Aorta (tissue), 5 donors: ENCODE measurements around the gene PROB1. TPM values are rescaled to one million over a fixed set of nuclear protein-coding genes. Genes with fewer than 3 reads are reported as not detected.
A peak's percentile ranks its signal among the peaks of the same experiment; 100 is the strongest.

Experiments used
- ATAC-seq: fragments of 200-7000 bp; cut with Tn5 transposase; one replicate; pipeline ENCODE4 v1.9.1; 2022; ENCODE audit warnings: moderate library complexity; ENCODE audit not compliant: low FRiP score
- DNase-seq, 2 donors: peaks; one replicate each; pipeline ENCODE4 v3.0.0-alpha.2; 2020
- H3K27ac ChIP-seq, 2 donors: one replicate each; pipeline ENCODE4 v1.5.1; 2013; ENCODE audit warnings: low read length in 2 of 2, mild to moderate bottlenecking in 2 of 2, moderate library complexity in 2 of 2, control low read depth in 1 of 2, inconsistent platforms in 1 of 2, low read depth in 1 of 2
- H3K27me3 ChIP-seq, 2 donors: one replicate each; pipeline ENCODE4 v1.6.1; 2013; ENCODE audit warnings: control low read depth in 1 of 2, low read length in 1 of 2, mild to moderate bottlenecking in 1 of 2, moderate library complexity in 1 of 2; ENCODE audit not compliant: insufficient read depth in 2 of 2, control insufficient read depth in 1 of 2
- H3K36me3 ChIP-seq, 2 donors: one replicate each; pipeline ENCODE4 v1.6.1; 2013; ENCODE audit warnings: control low read depth in 1 of 2, low read length in 1 of 2, mild to moderate bottlenecking in 1 of 2; ENCODE audit not compliant: insufficient read depth in 2 of 2, control insufficient read depth in 1 of 2
- H3K4me1 ChIP-seq, 2 donors: one replicate each; pipeline ENCODE4 v1.6.1; 2013; ENCODE audit warnings: low read length in 2 of 2, control low read depth in 1 of 2, mild to moderate bottlenecking in 1 of 2, moderate library complexity in 1 of 2; ENCODE audit not compliant: insufficient read depth in 2 of 2, control insufficient read depth in 1 of 2
- H3K4me3 ChIP-seq, 2 donors: one replicate each; pipeline ENCODE4 v1.5.1; 2013; ENCODE audit warnings: low read length in 2 of 2, control low read depth in 1 of 2, mild to moderate bottlenecking in 1 of 2
- H3K9me3 ChIP-seq: one replicate; pipeline ENCODE4 v1.6.1; 2013; ENCODE audit warnings: mild to moderate bottlenecking, low read length; ENCODE audit not compliant: control insufficient read depth
- WGBS, 2 donors: extraction: QIAGEN DNeasy Blood & Tissue Kit; methylation state at CpG; one replicate each; pipeline ENCODE4 v1.1.7; 2013; 5-methylcytosine and 5-hydroxymethylcytosine counted together
- intact Hi-C, 2 donors: fragments of 100-400 bp; cut with DNase I; formaldehyde crosslinking; loops; one replicate each; pipeline versions ENCODE4 v1.14.2 to v1.15.0; 2022
- polyA plus RNA-seq, 2 donors: library from polyadenylated mRNA; stranded (reverse); fragments of 200-250 nt; gene quantifications; one replicate each; pipeline ENCODE4 v1.2.3, GENCODE V29; 2013
- total RNA-seq, 2 donors: library from RNA; stranded (reverse); fragmentation: NEBNext Ultra II Directional; extraction: Animal tissue kit (Norgen Biotek cat#: 25700); gene quantifications; one replicate each; pipeline ENCODE4 v1.2.1, GENCODE V29; 2021
- donor health status: healthy with polysubstance abuse.
- donor health status: Bipolar disorder and iron deficiency.
- donor health status: DM: no; HTN: no; CAD: no.
- donor health status: DM: no; HTN: no; CAD: no.
- donor health status: DM: yes; HTN: yes; CAD: no.

PROB1 gene
- total and polyA plus RNA-seq, 4 donors: 0.13 to 3.0 (median 1.1) TPM

DNA sequence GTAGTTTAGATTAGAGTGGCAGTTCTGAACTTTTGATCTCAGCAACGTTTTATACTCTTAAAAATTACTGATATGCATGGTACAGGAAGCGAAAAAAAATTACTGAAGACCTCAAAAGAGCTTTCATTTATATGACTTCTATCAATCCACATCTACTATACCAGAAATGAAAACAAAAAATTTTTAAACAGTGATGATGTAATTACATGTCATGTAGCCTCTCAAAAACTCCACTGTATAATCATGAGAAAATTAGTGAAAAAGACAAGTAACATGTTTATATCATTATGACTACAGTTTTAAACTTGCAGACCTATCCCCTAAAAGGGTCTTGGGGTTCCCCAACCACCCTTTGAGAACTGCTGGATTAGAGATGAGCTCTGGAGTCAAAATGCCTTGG, 35.1 kb upstream of the PROB1 start:
- DNase-seq (no peak), ATAC-seq (no peak)
- intact Hi-C loops: no loop called here
- Histone ChIP-seq H3K27me3 (no peaks in the 10 kb centered on the region), H3K4me1 (no peaks in the 10 kb centered on the region), H3K4me3 (no peak overlapping the region), H3K9me3 (no peaks in the 10 kb centered on the region), H3K36me3 (peaks cover 0 to 2% of the 10 kb centered on the region in 2 donors), H3K27ac (no peak overlapping the region)
- 81 to 82% methylated on average over 2 of the region's 2 CpGs for WGBS, 2 donors

DNA sequence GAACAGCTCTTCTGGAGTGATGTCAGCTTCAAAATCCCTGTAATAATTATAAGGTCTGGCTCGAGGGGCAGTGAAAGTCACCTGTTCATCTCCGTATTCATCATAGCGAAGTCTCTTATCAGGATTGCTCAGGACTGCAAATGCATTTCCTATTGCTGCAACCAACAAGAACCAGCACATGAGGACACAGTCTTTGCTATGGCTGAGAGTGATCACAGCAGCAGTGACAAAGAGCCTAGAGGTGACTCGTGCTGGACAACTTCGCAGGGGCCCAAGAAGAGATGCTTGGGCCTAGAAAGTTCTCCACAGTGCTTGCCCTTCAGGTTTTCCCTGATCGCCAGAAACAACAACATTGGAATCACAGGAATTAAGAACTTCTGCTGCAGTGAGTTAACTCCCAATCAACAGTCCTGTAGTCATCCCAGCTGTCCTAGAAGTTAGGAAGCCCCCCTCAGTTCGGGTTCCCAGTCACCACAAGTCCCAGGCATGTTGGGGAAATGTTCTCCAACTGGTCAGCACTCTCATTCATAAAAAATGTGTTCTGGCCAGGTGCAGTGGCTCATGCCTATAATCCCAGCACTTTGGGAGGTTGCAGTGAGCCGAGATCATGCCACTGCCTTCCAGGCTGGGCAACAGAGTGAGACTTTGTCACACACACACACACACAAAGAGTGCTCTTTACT, 31.4 kb upstream of the PROB1 start:
- intact Hi-C loops: no loop called here
- H3K9me3 ChIP-seq: no peaks in the 10 kb centered on the region
- peak overlapping the region in 1 of 2 donors; percentile 42 for H3K27ac ChIP-seq
- no peak for DNase-seq
- WGBS, 2 donors: 56 to 58% methylated on average over 8 of the region's 8 CpGs
- H3K27me3 ChIP-seq: no peaks in the 10 kb centered on the region
- ATAC-seq: no peak
- no peak overlapping the region for H3K4me3 ChIP-seq
- H3K4me1 ChIP-seq: no peaks in the 10 kb centered on the region
- H3K36me3 ChIP-seq: peaks cover 4% of the 10 kb centered on the region in 2 donors

DNA sequence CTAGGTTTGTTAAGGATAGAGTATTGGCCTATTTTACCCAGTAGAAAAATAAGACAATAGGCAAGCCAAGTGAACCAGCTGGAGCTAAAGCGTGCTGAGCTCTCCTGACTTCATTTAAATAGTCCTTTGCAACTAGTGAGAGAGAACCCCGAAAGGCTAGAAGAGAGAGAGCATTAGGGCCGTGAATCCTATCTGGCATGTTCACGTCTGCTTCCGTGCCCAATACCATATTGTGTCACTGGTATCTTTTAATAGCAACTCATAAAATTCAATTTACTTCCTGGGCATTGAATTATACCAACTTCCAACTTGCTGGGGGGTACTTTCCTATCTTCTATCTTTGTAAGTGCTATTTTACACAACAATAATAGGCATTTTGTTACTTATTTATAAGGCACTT, 30.6 kb upstream of the PROB1 start:
- Histone ChIP-seq H3K36me3 (peaks cover 4% of the 10 kb centered on the region in 2 donors), H3K4me1 (no peaks in the 10 kb centered on the region), H3K27me3 (no peaks in the 10 kb centered on the region), H3K4me3 (no peak overlapping the region), H3K27ac (no peak overlapping the region), H3K9me3 (no peaks in the 10 kb centered on the region)
- no peak for DNase-seq
- whole genome bisulfite sequencing, 2 donors: 89 to 90% methylated on average over 5 of the region's 5 CpGs
- intact Hi-C loops: no loop called here
- no peak for ATAC-seq

DNA sequence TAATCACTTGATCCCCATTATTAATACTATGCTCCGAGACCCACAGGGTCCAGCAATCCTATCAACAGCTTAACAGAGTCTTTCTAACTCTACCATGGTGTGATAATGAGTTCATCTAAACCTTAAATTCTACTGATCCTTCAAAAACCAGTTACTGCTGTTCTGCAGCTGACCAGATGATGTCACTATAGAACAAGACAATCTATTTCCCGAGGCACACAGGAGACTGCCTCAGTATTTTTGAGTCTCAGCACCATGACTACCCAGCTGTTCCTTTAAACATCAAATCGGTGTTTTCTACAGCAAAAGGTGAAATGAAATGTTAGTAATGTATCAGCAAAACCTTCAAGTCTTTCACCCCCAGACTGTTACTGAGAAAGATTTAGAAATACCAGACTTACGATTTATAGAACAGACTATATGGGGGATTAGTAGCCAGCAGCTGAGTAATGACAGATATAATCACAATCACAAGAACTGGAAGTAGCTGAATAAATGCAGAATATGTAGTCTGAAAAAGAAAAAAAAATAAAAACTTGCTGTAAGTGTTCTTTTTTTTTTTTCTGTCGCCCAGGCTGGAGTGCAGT, 27.5 kb upstream of the PROB1 start:
- H3K27me3 ChIP-seq: no peaks in the 10 kb centered on the region
- H3K4me1 ChIP-seq: no peaks in the 10 kb centered on the region
- DNase-seq: no peak
- no peaks in the 10 kb centered on the region for H3K9me3 ChIP-seq
- peak; percentile 75 for ATAC-seq
- no peak overlapping the region for H3K4me3 ChIP-seq
- 43 to 45% methylated on average over 5 of the region's 5 CpGs for WGBS, 2 donors
- H3K36me3 ChIP-seq: peaks cover 4 to 6% of the 10 kb centered on the region in 2 donors
- no peak overlapping the region for H3K27ac ChIP-seq
- intact Hi-C loops: loop anchor here (1.0 to 2.0 kb wide), 2 partner anchors 90 to 91 kb away; no protein-coding TSS in a partner anchor

DNA sequence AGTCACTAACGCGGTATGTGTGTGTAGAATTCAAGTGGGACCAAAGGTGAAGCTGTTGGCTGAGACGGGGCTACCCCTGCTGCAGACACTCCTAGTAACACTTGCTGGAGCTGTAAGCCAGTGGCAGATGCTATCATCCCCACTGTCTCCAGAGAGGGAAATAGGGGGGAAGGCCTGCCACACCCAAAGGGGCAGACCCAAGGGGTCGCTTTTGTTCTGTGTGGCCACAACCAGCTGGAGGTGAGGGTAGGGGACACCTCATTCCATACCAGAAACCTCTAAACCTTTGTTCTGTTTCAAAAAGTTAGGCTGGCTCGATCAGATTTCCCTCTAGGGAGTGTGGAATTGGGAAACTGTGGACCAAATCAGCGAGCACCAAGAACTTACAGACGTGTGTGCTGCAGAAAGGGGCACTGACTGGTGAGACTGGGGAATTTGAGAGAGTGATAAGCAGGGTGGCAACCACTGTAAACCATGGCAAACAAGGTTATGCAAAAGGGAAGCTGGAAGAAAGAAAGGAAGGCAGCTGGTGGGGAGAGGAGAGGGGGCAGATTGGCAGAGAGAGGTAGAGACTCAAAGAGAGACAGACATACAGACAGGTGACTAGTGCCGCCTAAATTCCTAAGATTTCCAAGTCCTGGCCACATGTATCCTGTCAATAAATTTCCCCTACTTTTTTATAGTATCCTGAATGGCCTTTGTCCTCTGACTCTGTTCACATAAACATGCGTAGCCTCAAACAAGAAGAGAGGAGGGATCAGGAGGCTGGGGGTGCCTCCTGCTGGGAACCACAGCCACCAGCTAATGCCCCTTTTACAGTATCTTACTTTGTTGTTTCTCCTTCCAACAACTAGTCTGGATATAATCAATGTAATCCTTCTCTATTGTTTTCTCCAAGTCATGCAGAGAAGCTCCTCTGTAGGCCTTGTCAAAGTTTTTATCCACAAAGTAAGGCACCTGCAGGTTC, 24.6 kb upstream of the PROB1 start:
- Histone ChIP-seq H3K9me3 (no peaks in the 10 kb centered on the region), H3K27ac (no peak overlapping the region), H3K4me1 (no peaks in the 10 kb centered on the region), H3K4me3 (no peak overlapping the region), H3K36me3 (peaks cover 4% of the 10 kb centered on the region in 2 donors), H3K27me3 (no peaks in the 10 kb centered on the region)
- ATAC-seq (no peak), DNase-seq (no peak)
- 85 to 86% methylated on average over 9 of the region's 9 CpGs for WGBS, 2 donors
- intact Hi-C loops: loop anchor here in 1 of 2 donors (5.0 kb wide), 1 partner anchor 143 kb away; the partner anchor contains the start of gene UBE2D2

DNA sequence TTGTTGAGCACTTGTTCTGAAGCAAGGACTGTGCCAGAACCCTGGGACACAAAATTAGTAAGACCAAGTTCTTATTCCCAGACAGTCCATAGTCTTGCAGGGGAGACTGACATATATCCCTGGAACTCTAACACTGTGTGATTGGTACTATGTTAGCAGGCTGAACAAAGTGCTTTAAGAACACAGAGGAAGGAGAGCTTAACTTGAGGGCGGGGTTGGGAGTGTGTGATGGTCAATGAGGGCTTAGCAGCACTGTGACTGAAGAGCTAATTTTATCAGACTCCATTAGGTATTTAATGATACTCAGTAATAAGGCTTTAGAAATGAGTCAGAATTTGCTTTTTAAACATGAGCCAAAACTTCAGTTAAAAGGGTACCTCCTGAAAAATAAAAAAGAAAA, 23.9 kb upstream of the PROB1 start:
- Histone ChIP-seq H3K4me1 (no peaks in the 10 kb centered on the region), H3K27me3 (no peaks in the 10 kb centered on the region), H3K36me3 (peaks cover 1 to 2% of the 10 kb centered on the region in 2 donors), H3K9me3 (no peaks in the 10 kb centered on the region), H3K4me3 (no peak overlapping the region), H3K27ac (peak overlapping the region in 1 of 2 donors; percentile 7)
- ATAC-seq: no peak
- no peak for DNase-seq
- 89 to 96% methylated on average over 1 of the region's 1 CpG for WGBS, 2 donors
- intact Hi-C loops: loop anchor here in 1 of 2 donors (5.0 kb wide), 1 partner anchor 144 kb away; the partner anchor contains the start of gene UBE2D2

DNA sequence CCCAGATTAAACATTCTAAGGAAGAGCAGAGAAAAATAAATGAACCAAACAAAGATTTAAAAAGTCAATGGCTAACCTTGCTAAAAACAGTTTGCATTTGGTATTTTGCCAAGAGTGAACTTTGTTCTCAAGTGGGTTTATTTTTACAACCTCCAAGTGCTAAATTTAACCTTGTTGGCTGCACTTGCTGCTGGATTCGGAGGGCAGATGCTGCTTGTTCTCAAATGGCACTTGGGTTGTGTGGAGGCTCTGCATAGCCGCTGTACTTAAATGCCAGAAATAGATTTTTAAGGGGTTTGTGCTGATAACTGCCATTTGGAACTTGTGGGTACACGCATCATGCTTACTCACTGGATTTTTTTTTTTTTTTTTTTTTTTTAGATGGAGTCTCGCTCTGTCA, 22.3 kb upstream of the PROB1 start:
- Histone ChIP-seq H3K27me3 (no peaks in the 10 kb centered on the region), H3K27ac (no peak overlapping the region), H3K4me3 (no peak overlapping the region), H3K4me1 (no peaks in the 10 kb centered on the region), H3K36me3 (peaks cover 0 to 3% of the 10 kb centered on the region in 2 donors), H3K9me3 (no peaks in the 10 kb centered on the region)
- WGBS, 2 donors: 3 to 6% methylated on average over 4 of the region's 4 CpGs
- DNase-seq (no peak), ATAC-seq (peak; percentile 74)
- intact Hi-C loops: loop anchor here in 1 of 2 donors (5.0 kb wide), 1 partner anchor 145 kb away; the partner anchor contains the start of gene UBE2D2

DNA sequence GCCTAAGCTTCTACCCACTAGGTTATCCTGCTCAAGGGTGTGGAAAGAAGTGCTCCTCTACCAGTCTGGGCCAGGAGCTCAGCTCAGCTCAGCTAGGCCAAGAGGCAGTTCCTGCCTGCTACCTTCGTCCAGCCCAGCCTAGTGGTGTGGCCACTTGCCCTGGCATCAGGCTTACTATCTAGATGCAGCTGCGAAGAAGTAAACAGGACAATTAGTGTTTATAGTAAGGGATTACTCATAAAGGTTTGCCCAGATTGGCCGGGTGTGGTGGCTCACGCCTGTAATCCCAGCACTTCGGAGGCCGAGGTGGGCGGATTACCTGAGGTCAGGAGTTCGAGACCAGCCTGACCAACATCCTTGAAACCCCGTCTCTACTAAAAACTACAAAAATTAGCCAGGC, 21.7 kb upstream of the PROB1 start:
- DNase-seq (no peak), ATAC-seq (no peak)
- Histone ChIP-seq H3K4me1 (no peaks in the 10 kb centered on the region), H3K27ac (peak overlapping the region; percentile 9 to 15), H3K4me3 (no peak overlapping the region), H3K36me3 (peaks cover 0 to 3% of the 10 kb centered on the region in 2 donors), H3K27me3 (no peaks in the 10 kb centered on the region), H3K9me3 (no peaks in the 10 kb centered on the region)
- WGBS, 2 donors: 71 to 72% methylated on average over 9 of the region's 9 CpGs
- intact Hi-C loops: loop anchor here in 1 of 2 donors (5.0 kb wide), 1 partner anchor 146 kb away; the partner anchor contains the start of gene UBE2D2
